Activated T-cell treated with anti-CD3 and anti-CD28 coated beads, Interleukin-2, amount 50 U/mL, for 4 hours (primary cell): ENCODE data around the gene KRTAP1-5. TPM values are rescaled to one million over a fixed set of nuclear protein-coding genes. Genes with fewer than 3 reads are reported as not detected.
"Not testable (repeated sequence)": the region's sequence is repeated elsewhere in the genome, so short reads cannot be mapped to it uniquely, and the experiment has no call there.

ENCODE experiments used
- ATAC-seq, 2 donors: fragments of 200-7000 bp; cut with Tn5 transposase; one replicate each; pipeline ENCODE4 v1.10.0; 2021
- DNase-seq: peaks from one replicate; pipeline ENCODE4 v3.0.0-alpha.2; 2020
- H3K27me3 Mint-ChIP-seq: one replicate; pipeline ENCODE4 v1.8.0; 2021; ENCODE audit warnings: low read depth, mixed read lengths
- H3K36me3 Mint-ChIP-seq: one replicate; pipeline ENCODE4 v1.8.0; 2022; ENCODE audit warnings: mixed read lengths; ENCODE audit not compliant: insufficient read depth
- H3K4me1 Mint-ChIP-seq: one replicate; pipeline ENCODE4 v1.8.0; 2021; ENCODE audit warnings: low read depth, mixed read lengths
- H3K4me3 Mint-ChIP-seq: one replicate; pipeline ENCODE4 v1.8.0; 2021; ENCODE audit warnings: mild to moderate bottlenecking, moderate library complexity, mixed read lengths
- H3K9me3 Mint-ChIP-seq: one replicate; pipeline ENCODE4 v1.8.0; 2021; ENCODE audit warnings: mixed read lengths
- total RNA-seq, 3 donors: library from RNA; stranded (reverse); gene quantifications; one replicate each; pipeline ENCODE4 v1.2.1, GENCODE V29; 2021

The KRTAP1-5 gene
- not detected for total RNA-seq

- no peaks in the 10 kb centered on the region for H3K9me3 Mint-ChIP-seq
- H3K4me1 Mint-ChIP-seq = no peaks in the 10 kb centered on the region
- DNase-seq (no peak), ATAC-seq (no peak)
- H3K4me3 Mint-ChIP-seq = no peak within 1 kb of the TSS
- peaks cover 20% of the 10 kb centered on the region for H3K27me3 Mint-ChIP-seq
- no peaks in the 10 kb centered on the region for H3K36me3 Mint-ChIP-seq
These were observed at the start of gene KRTAP1-5 for GRCh38 chr17:41026715-41027471. Gene KRTAP1-5 (minus strand): TSS chr17:41027208. CDS start chr17:41027155, 53 bp downstream.

GRCh38 chr17:41076788-41077187 lies 49.8 kb upstream of the KRTAP1-5 start:
- H3K36me3 Mint-ChIP-seq = no peaks in the 10 kb centered on the region
- no peak for ATAC-seq
- no peak overlapping the region for H3K4me3 Mint-ChIP-seq

GRCh38 chr17:41073676-41074075 lies 46.7 kb upstream of the KRTAP1-5 start:
- Mint-ChIP-seq H3K27me3 (peaks cover 15% of the 10 kb centered on the region), H3K4me3 (no peak overlapping the region), H3K9me3 (no peaks in the 10 kb centered on the region), H3K4me1 (no peaks in the 10 kb centered on the region), H3K36me3 (no peaks in the 10 kb centered on the region)
- no peak for DNase-seq
- ATAC-seq = no peak

More at GRCh38 chr17:41076788-41077187, 49.8 kb upstream of the KRTAP1-5 start:
- H3K4me1 Mint-ChIP-seq = no peaks in the 10 kb centered on the region
- no peaks in the 10 kb centered on the region for H3K9me3 Mint-ChIP-seq
- no peak for DNase-seq
- H3K27me3 Mint-ChIP-seq = peaks cover 15% of the 10 kb centered on the region

- ATAC-seq (no peak), DNase-seq (no peak)
- Mint-ChIP-seq H3K36me3 (no peaks in the 10 kb centered on the region), H3K4me3 (no peak overlapping the region), H3K27me3 (peaks cover 15% of the 10 kb centered on the region), H3K4me1 (no peaks in the 10 kb centered on the region), H3K9me3 (no peaks in the 10 kb centered on the region)
These were observed 44.8 kb upstream of the KRTAP1-5 start for GRCh38 chr17:41071606-41072360.

GRCh38 chr17:41069031-41069430 lies 42.0 kb upstream of the KRTAP1-5 start:
- H3K9me3 Mint-ChIP-seq = no peaks in the 10 kb centered on the region
- no peak overlapping the region for H3K4me3 Mint-ChIP-seq
- no peaks in the 10 kb centered on the region for H3K27me3 Mint-ChIP-seq
- H3K36me3 Mint-ChIP-seq = no peaks in the 10 kb centered on the region
- DNase-seq (no peak), ATAC-seq (no peak)
- H3K4me1 Mint-ChIP-seq = no peaks in the 10 kb centered on the region

- Mint-ChIP-seq H3K36me3 (no peaks in the 10 kb centered on the region), H3K4me1 (no peaks in the 10 kb centered on the region), H3K4me3 (no peak overlapping the region), H3K27me3 (no peaks in the 10 kb centered on the region), H3K9me3 (no peaks in the 10 kb centered on the region)
- no peak for DNase-seq
- no peak for ATAC-seq
These were observed 40.3 kb upstream of the KRTAP1-5 start for GRCh38 chr17:41067281-41067680.

GRCh38 chr17:41065829-41066624 lies 39.0 kb upstream of the KRTAP1-5 start, which contains the start of gene KRTAP2-4:
Gene KRTAP2-4 (minus strand): TSS chr17:41065879. CDS start chr17:41065845, 34 bp downstream.
- DNase-seq (no peak), ATAC-seq (no peak)
- no peak within 1 kb of the TSS for H3K4me3 Mint-ChIP-seq
- H3K9me3 Mint-ChIP-seq = no peaks in the 10 kb centered on the region
- H3K27me3 Mint-ChIP-seq = no peaks in the 10 kb centered on the region
- no peaks in the 10 kb centered on the region for H3K36me3 Mint-ChIP-seq
- H3K4me1 Mint-ChIP-seq = no peaks in the 10 kb centered on the region

GRCh38 chr17:41065016-41065689 lies 38.1 kb upstream of the KRTAP1-5 start:
- not testable (repeated sequence) for ATAC-seq, H3K9me3 Mint-ChIP-seq, H3K4me3 Mint-ChIP-seq, H3K4me1 Mint-ChIP-seq, H3K27me3 Mint-ChIP-seq, H3K36me3 Mint-ChIP-seq, DNase-seq

- ATAC-seq (no peak), DNase-seq (no peak)
- Mint-ChIP-seq H3K9me3 (no peaks in the 10 kb centered on the region), H3K36me3 (no peaks in the 10 kb centered on the region), H3K27me3 (peaks cover 10% of the 10 kb centered on the region), H3K4me3 (no peak overlapping the region), H3K4me1 (no peaks in the 10 kb centered on the region)
These were observed 37.3 kb upstream of the KRTAP1-5 start for GRCh38 chr17:41064301-41064700.

- H3K4me1 Mint-ChIP-seq = no peaks in the 10 kb centered on the region
- no peak overlapping the region for H3K4me3 Mint-ChIP-seq
- peaks cover 16% of the 10 kb centered on the region for H3K27me3 Mint-ChIP-seq
- DNase-seq = no peak
- ATAC-seq = no peak
- H3K9me3 Mint-ChIP-seq = no peaks in the 10 kb centered on the region
- no peaks in the 10 kb centered on the region for H3K36me3 Mint-ChIP-seq
These were observed 36.4 kb upstream of the KRTAP1-5 start for GRCh38 chr17:41063449-41063848.

GRCh38 chr17:41061964-41062363 lies 35.0 kb upstream of the KRTAP1-5 start:
- H3K27me3 Mint-ChIP-seq = peaks cover 20% of the 10 kb centered on the region
- no peak for ATAC-seq
- H3K4me1 Mint-ChIP-seq = no peaks in the 10 kb centered on the region
- H3K9me3 Mint-ChIP-seq = peaks cover 7% of the 10 kb centered on the region
- no peak for DNase-seq
- H3K4me3 Mint-ChIP-seq = no peak overlapping the region
- H3K36me3 Mint-ChIP-seq = no peaks in the 10 kb centered on the region

GRCh38 chr17:41060052-41060604 lies 33.1 kb upstream of the KRTAP1-5 start, which contains the start of gene KRTAP2-3:
Gene KRTAP2-3 (minus strand): TSS chr17:41060114. CDS start chr17:41060050, 64 bp downstream.
- ATAC-seq (no peak), DNase-seq (no peak)
- H3K4me1 Mint-ChIP-seq = no peaks in the 10 kb centered on the region
- no peak within 1 kb of the TSS for H3K4me3 Mint-ChIP-seq
- H3K27me3 Mint-ChIP-seq = peaks cover 31% of the 10 kb centered on the region
- peaks cover 7% of the 10 kb centered on the region for H3K9me3 Mint-ChIP-seq
- no peaks in the 10 kb centered on the region for H3K36me3 Mint-ChIP-seq

GRCh38 chr17:41059276-41060051 lies 32.5 kb upstream of the KRTAP1-5 start:
- not testable (repeated sequence) for H3K9me3 Mint-ChIP-seq, DNase-seq, H3K4me3 Mint-ChIP-seq, ATAC-seq, H3K36me3 Mint-ChIP-seq, H3K4me1 Mint-ChIP-seq
- peaks cover 32% of the 10 kb centered on the region for H3K27me3 Mint-ChIP-seq
